ENCODE data around the gene PANX3. TPM values are rescaled to one million over a fixed set of nuclear protein-coding genes. Genes with fewer than 3 reads are reported as not detected.

PANX3 gene
- not detected in 2 replicates for total RNA-seq

GRCh38 chr11:124611064-124611463, at the start of gene PANX3:
Gene PANX3 (plus strand): TSS chr11:124611428. CDS start chr11:124611557, 129 bp downstream.

GRCh38 chr11:124569697-124570096, 41.5 kb upstream of the PANX3 start, which contains the start of gene OR8A1:
Gene OR8A1 (plus strand): TSS chr11:124569997. CDS start chr11:124570120, 123 bp downstream.

GRCh38 chr11:124622531-124623451, 11.6 kb downstream of the PANX3 start, which contains the start of gene TBRG1:
Gene TBRG1 (plus strand): TSS chr11:124622864. CDS start chr11:124623084, 220 bp downstream.

Small RNA genes lying within 50 kb of the gene (small RNA-seq; reads per million reads assigned to genes)
- not detected for gene RNA5SP352

Other genes starting within 250 kb of the PANX3 start
- not detected in 2 replicates for gene OR8B2, start 226.9 kb upstream of the PANX3 start, total RNA-seq
- gene OR8B3, start 212.4 kb upstream of the PANX3 start, total RNA-seq, result not detected in 2 replicates
- not detected in 2 replicates for gene OR8B4, start 186.6 kb upstream of the PANX3 start, total RNA-seq
- not detected in 2 replicates for gene OR8B8, start 165.7 kb upstream of the PANX3 start, total RNA-seq
- not detected in 2 replicates for gene OR8B12, start 67.8 kb upstream of the PANX3 start, total RNA-seq
- gene OR8A1, start 41.4 kb upstream of the PANX3 start, total RNA-seq, result under 0.01 TPM in 1 of 2 replicates, not detected in the other
- gene TBRG1, start 11.4 kb downstream of the PANX3 start, total RNA-seq, result 38.3 and 40.9 TPM in 2 replicates
- 10.1 and 11.5 TPM in 2 replicates for gene SIAE, start 62.3 kb downstream of the PANX3 start, total RNA-seq
- 4.4 and 5.2 TPM in 2 replicates for gene SPA17, start 62.5 kb downstream of the PANX3 start, total RNA-seq
- not detected in 2 replicates for gene NRGN, start 128.5 kb downstream of the PANX3 start, total RNA-seq
- not detected in 2 replicates for gene VSIG2, start 140.8 kb downstream of the PANX3 start, total RNA-seq
- gene ESAM, start 150.9 kb downstream of the PANX3 start, total RNA-seq, result 0.61 TPM in 1 of 2 replicates, not detected in the other
- 10.6 and 13.0 TPM in 2 replicates for gene MSANTD2, start 189.0 kb downstream of the PANX3 start, total RNA-seq

Data from hair follicle dermal papilla cell (primary cell).